DMS 273 (cell line): ENCODE measurements around the gene PCDHGB4.
"Not testable (repeated sequence)": the region's sequence is repeated elsewhere in the genome, so short reads cannot be mapped to it uniquely, and the experiment has no call there.

Experiments
- DNase-seq: peaks from one replicate; lab custom pipeline; 2025; ENCODE audit not compliant: unreplicated experiment; lab: John Stamatoyannopoulos, UW

The PCDHGB4 gene

GRCh38 chr5:141397756-141398551 lies 10.5 kb downstream of the PCDHGB4 start, which contains the start of gene PCDHGB5:
TSS of gene PCDHGB5 (plus strand) at chr5:141397947. CDS start at chr5:141398128, 181 bp downstream.
- not testable (repeated sequence) for DNase-seq

- DNase-seq: no peak
These were observed 11.1 kb downstream of the PCDHGB4 start for GRCh38 chr5:141398608-141399007.

GRCh38 chr5:141399555-141400258 lies 12.2 kb downstream of the PCDHGB4 start:
- no peak for DNase-seq

GRCh38 chr5:141402553-141403243 lies 15.2 kb downstream of the PCDHGB4 start, which contains the start of gene PCDHGA9:
TSS of gene PCDHGA9 (plus strand) at chr5:141402778. CDS start at chr5:141402953, 175 bp downstream.
- peak; percentile 51 for DNase-seq

DNA sequence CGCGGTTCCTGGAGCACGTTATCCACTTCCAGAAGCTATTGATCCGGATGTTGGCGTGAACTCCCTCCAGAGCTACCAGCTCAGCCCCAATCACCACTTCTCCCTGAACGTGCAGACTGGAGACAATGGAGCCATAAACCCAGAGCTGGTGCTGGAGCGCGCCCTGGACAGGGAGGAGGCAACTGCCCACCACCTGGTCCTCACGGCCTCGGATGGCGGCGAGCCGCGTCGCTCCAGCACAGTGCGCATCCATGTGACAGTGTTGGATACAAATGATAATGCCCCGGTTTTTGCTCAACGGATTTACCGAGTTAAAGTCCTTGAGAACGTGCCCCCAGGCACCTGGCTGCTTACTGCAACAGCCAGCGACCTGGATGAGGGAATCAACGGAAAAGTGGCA lies 15.9 kb downstream of the PCDHGB4 start:
- no peak for DNase-seq

DNA sequence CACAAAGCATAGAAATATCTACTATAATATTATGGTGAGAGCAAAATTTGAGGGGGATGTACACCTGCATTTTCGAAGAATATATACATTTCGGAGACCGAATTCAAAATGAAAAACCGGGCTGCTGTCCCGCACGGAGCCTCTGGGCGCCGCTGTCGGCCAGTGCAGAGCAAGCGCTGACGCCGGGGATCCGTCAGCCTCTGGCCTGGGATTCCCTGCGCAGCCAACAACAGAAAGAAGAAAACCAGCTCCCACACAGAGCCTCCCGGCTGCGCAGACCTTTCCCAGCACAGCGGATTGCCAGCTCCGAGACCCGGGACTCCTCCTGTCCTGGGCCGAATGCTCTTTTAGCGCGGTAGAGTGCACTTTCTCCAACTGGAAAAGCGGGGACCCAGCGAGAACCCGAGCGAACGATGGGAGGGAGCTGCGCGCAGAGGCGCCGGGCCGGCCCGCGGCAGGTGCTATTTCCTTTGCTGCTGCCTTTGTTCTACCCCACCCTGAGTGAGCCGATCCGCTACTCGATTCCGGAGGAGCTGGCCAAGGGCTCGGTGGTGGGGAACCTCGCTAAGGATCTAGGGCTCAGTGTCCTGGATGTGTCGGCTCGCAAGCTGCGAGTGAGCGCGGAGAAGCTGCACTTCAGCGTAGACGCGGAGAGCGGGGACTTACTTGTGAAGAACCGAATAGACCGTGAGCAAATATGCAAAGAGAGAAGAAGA lies 20.4 kb downstream of the PCDHGB4 start, which contains the start of gene PCDHGB6:
Gene PCDHGB6 (plus strand): TSS at position 232 of the 716 bp plus-strand sequence. CDS start 182 bp downstream, at position 414.
- DNase-seq: not testable (repeated sequence)

DNA sequence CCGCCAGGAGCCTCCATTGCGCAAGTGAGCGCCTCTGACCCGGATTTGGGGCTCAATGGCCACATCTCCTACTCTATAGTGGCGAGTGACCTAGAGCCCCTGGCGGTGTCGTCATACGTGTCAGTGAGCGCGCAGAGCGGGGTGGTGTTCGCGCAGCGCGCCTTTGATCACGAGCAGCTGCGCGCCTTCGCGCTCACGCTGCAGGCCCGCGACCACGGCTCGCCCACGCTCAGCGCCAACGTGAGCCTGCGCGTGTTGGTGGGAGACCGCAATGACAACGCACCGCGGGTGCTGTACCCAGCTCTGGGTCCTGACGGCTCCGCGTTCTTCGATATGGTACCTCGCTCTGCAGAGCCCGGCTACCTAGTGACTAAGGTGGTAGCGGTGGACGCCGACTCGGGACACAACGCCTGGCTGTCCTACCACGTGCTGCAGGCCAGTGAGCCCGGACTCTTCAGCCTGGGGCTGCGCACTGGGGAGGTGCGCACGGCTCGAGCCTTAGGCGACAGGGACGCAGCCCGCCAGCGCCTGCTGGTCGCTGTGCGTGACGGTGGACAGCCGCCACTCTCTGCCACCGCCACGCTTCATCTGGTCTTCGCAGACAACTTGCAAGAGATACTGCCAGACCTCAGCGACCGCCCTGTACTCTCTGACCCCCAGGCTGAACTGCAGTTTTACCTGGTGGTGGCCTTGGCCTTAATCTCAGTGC lies 22.3 kb downstream of the PCDHGB4 start:
- DNase-seq: no peak

GRCh38 chr5:141411575-141411974 lies 24.1 kb downstream of the PCDHGB4 start:
- no peak for DNase-seq

DNA sequence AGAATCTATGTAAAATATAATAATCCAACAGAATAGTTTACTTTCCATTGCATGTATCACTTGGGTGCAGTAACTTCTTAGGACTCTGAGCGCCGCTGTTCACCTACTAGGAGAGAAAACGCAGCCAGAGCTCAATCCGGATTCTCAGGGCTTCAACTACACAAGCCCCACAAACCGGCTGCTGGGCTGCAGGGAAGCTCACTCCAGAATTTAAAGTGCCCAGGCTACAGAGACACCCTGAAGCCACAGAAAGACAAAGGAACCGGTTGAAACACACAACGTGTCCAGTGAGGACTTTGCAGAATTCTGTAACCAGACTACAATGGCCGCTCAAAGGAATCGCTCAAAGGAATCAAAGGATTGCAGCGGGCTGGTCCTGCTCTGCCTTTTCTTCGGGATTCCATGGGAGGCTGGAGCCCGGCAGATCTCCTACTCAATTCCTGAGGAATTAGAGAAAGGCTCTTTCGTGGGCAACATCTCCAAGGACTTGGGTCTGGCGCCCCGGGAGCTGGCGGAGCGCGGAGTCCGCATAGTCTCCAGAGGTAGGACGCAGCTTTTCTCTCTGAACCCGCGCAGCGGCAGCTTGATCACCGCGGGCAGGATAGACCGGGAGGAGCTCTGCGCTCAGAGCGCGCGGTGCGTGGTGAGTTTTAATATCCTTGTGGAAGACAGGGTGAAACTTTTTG lies 25.5 kb downstream of the PCDHGB4 start, which contains the start of gene PCDHGA10:
Gene PCDHGA10 (plus strand): TSS at position 134 of the 686 bp plus-strand sequence. CDS start 189 bp downstream, at position 323.
- peak; percentile 84 for DNase-seq

DNA sequence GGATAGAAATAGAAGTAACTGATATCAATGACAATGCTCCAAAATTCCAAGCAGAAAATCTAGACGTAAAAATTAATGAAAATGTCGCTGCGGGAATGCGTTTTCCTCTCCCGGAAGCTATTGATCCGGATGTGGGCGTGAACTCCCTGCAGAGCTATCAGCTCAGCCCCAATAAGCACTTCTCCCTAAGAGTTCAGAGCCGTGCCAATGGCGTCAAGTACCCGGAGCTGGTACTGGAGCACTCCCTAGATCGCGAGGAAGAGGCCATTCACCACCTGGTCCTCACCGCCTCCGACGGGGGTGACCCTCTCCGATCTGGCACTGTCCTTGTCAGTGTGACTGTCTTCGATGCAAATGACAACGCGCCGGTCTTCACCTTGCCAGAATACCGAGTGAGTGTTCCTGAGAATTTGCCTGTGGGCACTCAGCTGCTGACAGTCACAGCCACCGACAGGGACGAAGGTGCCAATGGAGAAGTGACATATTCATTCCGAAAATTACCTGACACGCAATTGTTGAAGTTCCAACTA lies 26.1 kb downstream of the PCDHGB4 start:
- peak; percentile 22 for DNase-seq

- not testable (repeated sequence) for DNase-seq
These were observed 27.2 kb downstream of the PCDHGB4 start for GRCh38 chr5:141414548-141415274.

GRCh38 chr5:141415275-141415618 lies 27.7 kb downstream of the PCDHGB4 start:
- not testable (repeated sequence) for DNase-seq

- DNase-seq: peak; percentile 25
These were observed 30.1 kb downstream of the PCDHGB4 start, which contains the start of gene PCDHGB7 for GRCh38 chr5:141417494-141418172. TSS of gene PCDHGB7 (plus strand) at chr5:141417677. CDS start at chr5:141417860, 183 bp downstream.

- no peak for DNase-seq
These were observed 31.8 kb downstream of the PCDHGB4 start for GRCh38 chr5:141419074-141419880.

GRCh38 chr5:141420855-141421488 lies 33.5 kb downstream of the PCDHGB4 start, which contains the start of gene PCDHGA11:
TSS of gene PCDHGA11 (plus strand) at chr5:141421051. CDS start at chr5:141421228, 177 bp downstream.
- DNase-seq: peak; percentile 6

DNA sequence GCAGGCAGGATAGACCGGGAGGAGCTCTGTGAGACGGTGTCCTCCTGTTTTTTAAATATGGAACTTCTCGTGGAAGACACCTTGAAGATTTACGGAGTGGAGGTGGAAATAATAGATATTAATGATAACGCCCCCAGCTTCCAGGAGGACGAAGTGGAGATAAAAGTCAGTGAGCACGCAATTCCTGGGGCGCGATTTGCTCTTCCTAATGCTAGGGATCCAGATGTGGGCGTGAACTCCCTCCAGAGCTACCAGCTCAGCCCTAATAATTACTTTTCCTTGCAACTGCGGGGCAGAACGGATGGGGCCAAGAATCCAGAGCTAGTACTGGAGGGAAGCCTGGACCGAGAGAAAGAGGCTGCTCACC lies 34.0 kb downstream of the PCDHGB4 start:
- DNase-seq: no peak
